ENCODE measurements around the gene PSAPL1. TPM values are rescaled to one million over a fixed set of nuclear protein-coding genes. Genes with fewer than 3 reads are reported as not detected.

Gene PSAPL1
- polyA plus RNA-seq, 1 experiment, result not detected

GRCh38 chr4:7461230-7461629 lies 26.5 kb upstream of the PSAPL1 start:
- Histone ChIP-seq H3K9me3 (ENCODE audit: control insufficient read depth, insufficient read depth, low read length) (peaks cover 7% of the 10 kb centered on the region), H3K27me3 (ENCODE audit: control insufficient read depth, insufficient read depth, low read length) (peaks cover 35% of the 10 kb centered on the region), H3K4me3 (ENCODE audit: low read depth, low read length) (no peak overlapping the region), H3K27ac (ENCODE audit: low read depth, low read length) (no peak overlapping the region)
- ChIA-PET POLR2A (no interaction called here), CTCF (no interaction called here)
- DNase-seq (ENCODE audit: low read depth, low spot score), result no peak
- TF ChIP-seq CTCF (IDR thresholded peaks at IDR 0.05; ENCODE audit: low read depth, low read length), result 0 out of 2 replicates have a peak, but pooled peaks have one; percentile 10

GRCh38 chr4:7460566-7460965 lies 25.8 kb upstream of the PSAPL1 start:
- Histone ChIP-seq H3K27ac (ENCODE audit: low read depth, low read length) (no peak overlapping the region), H3K9me3 (ENCODE audit: control insufficient read depth, insufficient read depth, low read length) (peaks cover 4% of the 10 kb centered on the region; the same call in 1 of the 2 replicates), H3K4me3 (ENCODE audit: low read depth, low read length) (no peak overlapping the region), H3K27me3 (ENCODE audit: control insufficient read depth, insufficient read depth, low read length) (peaks cover 35% of the 10 kb centered on the region)
- ChIA-PET POLR2A (interaction anchor here (0.6 kb wide), 1 partner anchor 1049 kb away, joined by 3 read pairs; no protein-coding TSS in a partner anchor), CTCF (interaction anchor here (1.3 kb wide), 1 partner anchor 18 kb away, joined by 3 read pairs; no protein-coding TSS in a partner anchor)
- no peak for TF ChIP-seq CTCF (IDR thresholded peaks at IDR 0.05; ENCODE audit: low read depth, low read length)
- DNase-seq (ENCODE audit: low read depth, low spot score), result no peak

GRCh38 chr4:7459471-7459870 lies 24.7 kb upstream of the PSAPL1 start:
- CTCF ChIA-PET, result no interaction called here

GRCh38 chr4:7458477-7458876 lies 23.7 kb upstream of the PSAPL1 start:
- POLR2A ChIA-PET, result no interaction called here
- no peak for TF ChIP-seq CTCF (IDR thresholded peaks at IDR 0.05; ENCODE audit: low read depth, low read length)

More at GRCh38 chr4:7459471-7459870, 24.7 kb upstream of the PSAPL1 start:
- Histone ChIP-seq H3K9me3 (ENCODE audit: control insufficient read depth, insufficient read depth, low read length) (peaks cover 4% of the 10 kb centered on the region; the same call in 1 of the 2 replicates), H3K27ac (ENCODE audit: low read depth, low read length) (no peak overlapping the region), H3K27me3 (ENCODE audit: control insufficient read depth, insufficient read depth, low read length) (peaks cover 33% of the 10 kb centered on the region), H3K4me3 (ENCODE audit: low read depth, low read length) (no peak overlapping the region)
- no peak for TF ChIP-seq CTCF (IDR thresholded peaks at IDR 0.05; ENCODE audit: low read depth, low read length)
- POLR2A ChIA-PET, result no interaction called here
- no peak for DNase-seq (ENCODE audit: low read depth, low spot score)

GRCh38 chr4:7458066-7458425 lies 23.3 kb upstream of the PSAPL1 start:
- Histone ChIP-seq H3K27me3 (ENCODE audit: control insufficient read depth, insufficient read depth, low read length) (peaks cover 25% of the 10 kb centered on the region), H3K4me3 (ENCODE audit: low read depth, low read length) (no peak overlapping the region), H3K9me3 (ENCODE audit: control insufficient read depth, insufficient read depth, low read length) (peaks cover 6% of the 10 kb centered on the region; the same call in 1 of the 2 replicates), H3K27ac (ENCODE audit: low read depth, low read length) (no peak overlapping the region)
- TF ChIP-seq CTCF (IDR thresholded peaks at IDR 0.05; ENCODE audit: low read depth, low read length), result no peak
- ChIA-PET CTCF (no interaction called here), POLR2A (no interaction called here)
- DNase-seq (ENCODE audit: low read depth, low spot score), result no peak

More at GRCh38 chr4:7458477-7458876, 23.7 kb upstream of the PSAPL1 start:
- Histone ChIP-seq H3K4me3 (ENCODE audit: low read depth, low read length) (no peak overlapping the region), H3K27me3 (ENCODE audit: control insufficient read depth, insufficient read depth, low read length) (peaks cover 26% of the 10 kb centered on the region), H3K9me3 (ENCODE audit: control insufficient read depth, insufficient read depth, low read length) (peaks cover 2% of the 10 kb centered on the region; the same call in 1 of the 2 replicates), H3K27ac (ENCODE audit: low read depth, low read length) (no peak overlapping the region)
- no peak for DNase-seq (ENCODE audit: low read depth, low spot score)
- CTCF ChIA-PET, result interaction anchor here (0.5 kb wide), 1 partner anchor 172 kb away, joined by 6 read pairs; no protein-coding TSS in a partner anchor
